HL-60/S4 treated with phorbol 12-myristate 13-acetate at 8.2 ng/mL for 4 days and 3 days (cell line): Measurements from ENCODE around the gene ASB6.
"Not testable (repeated sequence)": the region's sequence is repeated elsewhere in the genome, so short reads cannot be mapped to it uniquely, and the experiment has no call there.

ENCODE experiments used
- in situ Hi-C: fragments of 300-500 bp; cut with MboI; formaldehyde crosslinking; loops from 2 replicates; pipeline ENCODE4 v1.15.0; 2022; ENCODE audit warnings: low sequenced_read_pairs

ASB6 gene

DNA sequence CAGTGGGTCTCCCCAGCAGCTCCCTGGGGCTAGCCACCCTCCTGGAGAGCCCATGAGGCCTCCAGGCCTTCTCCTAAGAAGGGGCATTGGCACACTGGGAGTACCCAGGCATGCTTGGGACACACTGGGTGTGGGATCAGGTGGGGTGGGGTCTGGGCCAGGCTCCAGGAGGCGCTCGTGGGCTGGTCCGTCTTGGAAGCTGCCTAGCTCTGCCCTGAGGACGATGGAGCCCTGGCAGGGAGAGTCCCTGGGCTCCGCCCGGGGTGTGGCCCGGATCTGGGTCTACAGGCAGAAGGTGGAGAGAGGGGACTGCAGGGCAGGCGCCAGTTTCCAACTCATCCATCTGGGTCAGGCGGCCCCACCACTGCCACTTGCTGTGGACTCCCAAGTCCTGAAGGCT, 25.9 kb upstream of the ASB6 start:
- in situ Hi-C loops, result no loop called here

GRCh38 chr9:129667378-129667777, 25.4 kb upstream of the ASB6 start:
- in situ Hi-C loops, result no loop called here

DNA sequence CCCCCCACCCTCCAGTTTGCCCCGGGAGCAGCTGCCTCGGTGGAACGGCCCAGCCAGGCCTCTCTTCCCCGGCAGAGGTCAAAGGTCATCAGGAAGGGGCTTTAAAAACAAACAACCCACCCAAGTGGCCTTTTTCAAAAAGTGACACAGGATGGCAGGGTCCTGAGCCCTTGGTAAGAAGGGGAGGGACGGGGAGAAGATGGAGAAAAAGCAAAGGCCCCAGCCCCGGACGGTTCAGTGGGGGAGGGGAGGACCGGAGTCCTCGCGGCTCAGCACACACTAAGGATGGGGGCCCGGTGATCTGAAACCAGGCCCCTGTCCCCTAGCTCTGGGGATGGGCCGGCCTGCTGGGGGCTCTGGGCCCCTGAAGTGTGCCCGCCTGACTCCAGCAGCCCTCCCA, 24.6 kb upstream of the ASB6 start:
- in situ Hi-C loops, result no loop called here

DNA sequence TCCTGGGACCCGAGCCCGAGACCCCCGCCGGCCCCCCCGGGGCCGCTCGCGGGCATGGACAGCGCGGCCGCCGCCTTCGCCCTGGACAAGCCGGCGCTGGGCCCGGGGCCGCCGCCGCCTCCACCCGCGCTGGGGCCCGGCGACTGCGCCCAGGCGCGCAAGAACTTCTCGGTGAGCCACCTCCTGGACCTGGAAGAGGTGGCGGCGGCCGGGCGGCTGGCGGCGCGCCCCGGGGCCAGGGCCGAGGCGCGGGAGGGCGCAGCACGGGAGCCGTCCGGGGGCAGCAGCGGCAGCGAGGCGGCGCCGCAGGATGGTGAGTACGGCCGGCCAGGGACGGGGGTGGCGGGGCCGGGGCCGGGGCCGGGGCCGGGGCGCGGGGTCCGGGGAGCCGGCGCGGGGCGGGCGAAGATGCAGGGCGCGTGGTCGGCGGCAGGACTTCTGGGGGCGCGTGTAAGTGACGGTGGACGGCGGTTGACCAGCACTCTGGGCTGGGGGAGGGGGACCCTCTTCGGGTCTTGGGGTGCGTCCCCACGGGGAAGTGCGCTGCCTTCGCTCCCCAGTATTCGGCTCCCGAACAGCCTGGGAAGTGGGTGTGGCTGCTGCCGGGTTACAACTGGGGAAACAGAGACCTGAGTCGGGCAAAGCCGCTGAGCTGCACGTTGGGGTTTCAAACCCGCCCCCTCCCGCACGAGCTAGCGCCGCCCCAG, 24.0 kb upstream of the ASB6 start:
- in situ Hi-C loops, result no loop called here

DNA sequence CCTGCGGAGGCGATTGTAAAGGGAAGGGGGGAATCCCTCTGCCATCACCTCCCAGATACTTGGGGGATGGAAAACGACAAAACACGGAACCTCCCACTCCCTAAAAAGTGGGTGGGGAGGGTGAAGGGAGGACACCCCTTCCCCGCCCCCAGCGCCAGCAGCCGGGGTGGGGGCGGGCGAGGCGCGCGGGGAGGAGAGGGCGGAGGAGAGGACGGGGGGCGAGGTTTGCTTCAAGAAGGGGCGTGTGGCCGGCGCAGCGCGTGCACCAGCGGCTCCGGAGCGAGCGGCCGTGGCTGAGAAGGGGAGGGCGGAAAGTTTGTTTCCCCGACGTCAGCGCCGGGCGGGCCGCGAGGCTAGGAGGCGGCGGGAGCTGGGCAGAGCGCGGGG, 23.4 kb upstream of the ASB6 start, which contains the start of gene PRRX2:
TSS of gene PRRX2 (plus strand) at position 259 of the 387 bp plus-strand sequence. CDS start 221 bp downstream, outside the sequence.
- in situ Hi-C loops, result no loop called here

DNA sequence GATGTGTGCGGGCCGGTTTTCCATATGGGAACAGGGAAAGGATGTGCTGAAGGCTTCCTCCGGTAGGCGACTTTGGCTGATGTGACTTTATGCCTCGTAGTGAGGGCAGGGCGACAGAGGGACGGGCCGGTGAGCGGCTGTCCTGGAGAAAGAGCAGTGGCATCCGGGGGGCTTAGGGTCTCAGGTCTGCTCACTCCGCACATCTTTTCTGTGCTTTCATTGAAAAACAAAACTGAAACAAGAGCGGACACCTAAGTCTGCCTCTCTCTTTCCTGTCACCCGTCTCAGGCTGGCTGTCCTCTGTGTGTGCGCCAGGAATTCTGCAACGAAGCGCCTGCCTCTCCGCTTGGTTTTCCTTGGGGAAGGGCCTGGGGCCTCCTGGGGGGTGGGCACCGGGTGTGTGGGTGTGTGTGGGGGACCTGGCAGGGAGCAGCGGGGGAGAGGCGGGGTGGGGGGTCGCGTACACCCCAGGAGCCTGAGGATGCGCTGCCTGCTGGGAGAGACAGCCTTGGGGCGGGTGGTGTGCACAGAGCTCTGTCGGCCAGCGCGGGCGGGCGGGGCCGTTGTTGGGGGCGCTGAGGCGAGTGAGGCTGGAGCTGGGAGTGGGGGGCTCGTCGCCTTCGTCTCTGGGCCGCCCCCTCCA, 22.9 kb upstream of the ASB6 start:
- in situ Hi-C loops, result no loop called here

DNA sequence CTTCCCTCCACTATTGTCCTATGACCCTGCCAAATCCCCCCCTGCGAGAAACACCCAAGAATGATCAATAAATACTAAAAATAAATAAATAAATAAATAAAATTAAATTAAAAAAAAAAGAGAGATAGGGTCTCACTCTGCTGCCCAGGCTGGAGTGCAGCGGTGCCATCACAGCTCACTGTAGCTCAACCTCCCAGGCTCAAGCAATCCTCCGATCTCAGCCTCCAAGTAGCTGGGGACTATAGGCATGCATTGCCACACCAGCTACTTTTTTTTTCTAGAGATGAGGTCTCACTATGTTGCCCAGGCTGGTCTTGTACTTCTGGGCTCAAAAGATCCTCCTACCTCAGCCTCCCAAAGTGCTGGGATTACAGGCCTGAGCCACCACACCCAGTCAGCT, 20.3 kb upstream of the ASB6 start:
- in situ Hi-C loops, result not testable (repeated sequence)

DNA sequence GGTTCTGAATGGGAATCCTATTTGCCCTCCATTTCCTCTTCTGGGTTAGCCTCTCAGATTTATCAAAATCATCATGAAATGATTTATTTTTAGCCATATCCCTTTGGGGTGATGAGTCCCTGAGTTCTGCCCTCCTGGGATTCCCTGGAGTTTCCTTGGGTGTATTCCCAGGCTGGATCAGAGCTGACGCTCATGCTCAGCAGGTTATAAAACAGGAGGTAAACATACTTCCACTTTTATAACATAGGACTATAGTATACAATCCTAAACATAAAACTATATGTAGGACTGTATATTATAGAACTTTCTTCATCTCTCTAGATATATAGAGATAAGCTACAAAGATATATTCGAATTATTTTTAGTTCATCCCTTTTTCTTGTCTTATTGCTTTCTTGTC, 19.1 kb upstream of the ASB6 start:
- in situ Hi-C loops, result no loop called here

DNA sequence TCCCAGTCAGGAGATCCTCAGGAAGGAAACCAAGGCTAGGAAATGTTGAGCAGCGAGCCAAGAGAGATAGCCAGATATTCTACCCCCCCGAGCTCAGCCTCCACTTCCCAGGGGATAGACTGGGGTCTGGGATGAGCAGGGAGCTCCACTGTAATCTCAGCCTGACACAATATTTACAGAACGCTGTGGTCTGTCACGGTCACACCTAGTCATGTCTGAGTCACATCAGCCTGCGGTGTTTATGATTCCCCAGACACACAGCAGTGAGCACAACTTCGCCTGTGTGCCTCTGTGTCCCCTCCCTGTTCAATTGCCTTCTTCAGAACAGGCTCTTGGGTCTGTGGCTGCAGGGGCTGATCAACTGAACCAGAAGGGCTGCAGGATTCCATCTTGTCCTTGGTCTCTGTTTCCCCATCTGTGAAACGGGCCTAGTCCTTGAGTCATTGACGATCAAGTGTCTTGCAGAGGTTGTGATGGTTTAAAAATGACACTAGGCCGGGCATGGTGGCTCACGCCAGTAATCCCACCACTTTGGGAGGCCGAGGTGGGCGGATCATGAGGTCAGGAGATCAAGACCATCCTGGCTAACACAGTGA, 14.9 kb upstream of the ASB6 start:
- in situ Hi-C loops, result no loop called here

GRCh38 chr9:129655696-129656095, 13.7 kb upstream of the ASB6 start:
- in situ Hi-C loops, result no loop called here

DNA sequence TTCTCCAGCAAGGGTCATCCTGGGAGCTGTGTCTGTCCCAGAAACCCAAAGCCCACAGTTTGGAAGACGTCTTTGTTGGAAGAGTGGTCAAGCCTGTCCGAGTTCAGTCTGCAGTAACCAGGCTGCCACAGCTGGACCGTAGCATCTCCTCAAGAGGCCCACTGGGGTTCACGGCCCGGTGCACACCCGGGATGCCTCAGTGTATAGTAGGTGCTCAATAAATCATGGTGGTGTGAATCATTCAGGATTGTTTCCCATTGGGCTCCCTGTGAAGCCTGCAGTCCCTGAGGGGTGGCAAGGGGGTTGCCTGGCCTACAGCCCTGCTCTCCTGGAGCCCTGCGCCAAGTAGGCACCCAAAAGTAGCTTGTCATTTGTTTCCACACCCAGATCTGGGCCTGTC, 13.2 kb upstream of the ASB6 start:
- in situ Hi-C loops, result no loop called here

GRCh38 chr9:129654554-129655040, 12.6 kb upstream of the ASB6 start:
- in situ Hi-C loops, result no loop called here

- in situ Hi-C loops, result no loop called here
These were observed 12.0 kb upstream of the ASB6 start for GRCh38 chr9:129653823-129654553.

DNA sequence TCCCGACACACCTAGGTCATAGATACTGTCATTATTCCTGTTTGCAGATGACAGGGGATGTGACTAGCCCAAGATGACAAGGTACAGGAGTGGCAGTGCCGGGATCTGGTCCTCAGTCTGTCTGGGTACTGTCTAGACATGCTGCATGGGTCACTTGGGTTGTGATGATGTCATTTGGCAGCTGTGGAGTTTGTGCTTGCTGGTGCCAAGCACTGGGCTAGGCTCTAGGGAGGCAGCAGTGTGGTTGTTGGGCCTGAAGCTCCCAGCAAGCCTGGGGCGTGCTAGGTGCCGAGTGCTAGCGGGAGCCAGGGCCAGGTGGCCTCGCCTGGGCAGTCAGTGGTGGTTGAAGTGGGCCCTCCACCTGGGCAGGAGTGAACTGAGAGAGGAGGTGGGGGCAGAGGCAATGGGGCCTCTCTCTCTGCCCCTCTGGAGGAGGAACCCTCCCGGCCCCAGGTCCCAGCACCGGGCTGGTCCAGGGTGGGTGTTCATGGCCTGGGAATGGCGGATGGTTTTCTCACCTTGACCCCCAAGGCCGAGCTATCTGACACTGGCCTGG, 8.8 kb upstream of the ASB6 start:
- in situ Hi-C loops, result no loop called here

DNA sequence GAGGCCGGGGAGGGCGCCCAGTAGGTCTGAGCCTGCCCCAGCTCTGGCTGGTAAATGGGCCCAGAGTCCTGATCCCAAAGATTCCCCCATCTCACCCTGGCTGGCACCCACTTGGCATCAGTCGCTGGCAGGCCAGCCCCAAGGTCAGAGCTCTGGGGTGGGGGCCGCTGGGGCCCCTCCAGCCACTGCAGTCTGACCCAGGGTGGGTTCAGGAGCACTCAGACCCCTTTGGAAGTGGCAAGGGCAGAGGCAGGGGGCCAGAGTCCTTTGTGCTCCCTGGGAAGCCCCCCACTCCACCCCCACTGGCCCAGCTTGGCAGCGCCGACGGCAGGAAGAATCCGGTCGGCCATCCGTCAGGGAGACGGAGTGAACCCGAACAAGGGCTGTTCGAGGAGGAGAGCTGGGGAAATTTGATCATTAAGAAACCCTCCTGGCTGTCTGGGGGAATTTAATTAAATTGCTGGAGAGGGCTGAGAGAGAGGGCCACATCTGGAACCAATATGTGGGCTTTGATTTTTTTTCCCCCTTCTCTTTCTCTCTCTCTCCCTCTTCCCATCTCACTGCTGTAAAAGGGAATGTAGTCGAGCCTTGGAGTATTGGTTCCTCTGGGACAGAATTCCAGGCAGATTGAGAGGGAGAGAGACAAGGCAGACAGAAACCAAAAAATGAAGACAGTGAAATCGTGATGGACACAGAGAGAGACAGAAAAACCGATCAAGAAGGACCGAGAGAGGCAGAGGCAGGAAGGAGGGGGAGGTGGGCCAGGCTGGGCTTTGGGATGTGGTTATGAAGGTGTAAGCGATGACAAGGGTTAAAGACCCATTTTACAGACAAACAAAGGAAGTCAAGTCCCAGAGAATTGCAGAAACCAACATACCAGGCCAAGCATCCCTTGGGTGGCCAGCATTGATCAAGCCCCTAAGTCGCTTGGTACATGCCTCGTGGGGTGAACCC, 8.1 kb upstream of the ASB6 start:
- in situ Hi-C loops, result no loop called here

DNA sequence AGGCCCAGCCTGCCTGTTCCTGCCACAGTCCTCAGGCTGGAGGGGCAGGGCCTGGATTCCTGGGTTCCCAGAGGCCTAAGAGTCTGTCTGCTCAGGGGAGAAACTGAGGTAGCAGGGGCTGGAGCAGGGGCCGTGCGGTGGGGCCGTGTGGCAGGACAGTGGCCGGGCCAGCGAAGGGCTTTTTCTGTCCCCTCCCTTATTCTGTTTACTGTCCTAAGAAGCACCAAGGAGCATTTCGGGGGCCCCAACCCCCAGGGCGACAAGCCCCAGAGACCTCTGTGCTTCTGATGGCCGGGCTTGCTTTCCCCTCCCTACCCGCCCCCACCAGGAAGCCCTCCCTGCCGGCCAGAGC, 6.8 kb upstream of the ASB6 start:
- in situ Hi-C loops, result no loop called here

- in situ Hi-C loops, result no loop called here
These were observed 6.3 kb upstream of the ASB6 start for GRCh38 chr9:129648092-129648763.

GRCh38 chr9:129647635-129648034, 5.7 kb upstream of the ASB6 start:
- in situ Hi-C loops, result no loop called here

DNA sequence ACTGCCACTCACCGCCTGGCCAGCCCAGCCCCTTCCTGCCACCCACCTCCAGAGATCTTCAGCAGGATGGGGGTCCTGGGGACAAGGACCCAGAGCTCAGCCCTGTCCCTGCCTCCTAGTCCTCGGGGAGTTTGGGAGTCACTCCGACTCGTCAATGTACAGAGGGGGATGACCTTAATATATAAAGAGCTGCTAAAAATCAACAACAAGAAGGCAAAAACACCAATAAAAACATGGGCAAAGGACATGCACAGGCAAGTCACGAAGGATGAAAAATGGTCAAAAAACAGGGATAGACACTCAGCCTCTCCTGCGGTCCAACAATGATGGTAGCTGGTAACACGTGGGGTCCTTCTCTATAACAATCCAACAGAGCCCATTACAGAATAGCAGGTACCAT, 4.7 kb upstream of the ASB6 start:
- in situ Hi-C loops, result no loop called here

DNA sequence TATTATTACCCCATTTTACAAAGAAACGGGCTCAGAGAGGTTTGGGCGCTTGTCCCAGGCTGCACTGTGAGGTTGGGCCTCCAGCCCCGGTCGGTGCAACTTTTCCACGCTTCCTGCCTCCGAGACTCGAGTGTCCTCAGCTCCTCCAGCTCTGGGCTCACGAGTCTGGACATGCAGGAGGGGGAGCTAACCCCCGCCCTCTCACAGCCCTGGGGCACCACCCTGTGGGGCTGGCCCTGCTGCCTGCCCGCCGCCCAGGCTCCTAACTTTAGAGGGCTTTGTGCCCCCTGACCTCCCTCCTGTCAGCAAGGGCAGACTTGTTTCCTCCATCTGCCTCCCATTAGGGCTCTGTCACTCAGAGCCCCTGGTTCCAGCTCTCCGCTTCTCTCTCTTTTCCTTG, 4.3 kb upstream of the ASB6 start:
- in situ Hi-C loops, result no loop called here
